ENCODE measurements around the gene PREP. TPM values are rescaled to one million over a fixed set of nuclear protein-coding genes. Genes with fewer than 3 reads are reported as not detected.

Gene PREP
- total RNA-seq, 1 experiment from 2014 or later: 69.9 TPM

- intact Hi-C loops (cut with micrococcal nuclease; ENCODE audit: unreplicated experiment): no loop called here
- ChIA-PET POLR2A (no interaction called here), CTCF (no interaction called here)
- Histone ChIP-seq H3K9me3 (no peaks in the 10 kb centered on the region), H3K4me1 (no peaks in the 10 kb centered on the region), H3K36me3 (ENCODE audit: control insufficient read depth, insufficient read depth, low read length) (no peaks in the 10 kb centered on the region), H3K27me3 (replicated peaks; ENCODE audit: control insufficient read depth, insufficient read depth, low read length) (no peaks in the 10 kb centered on the region), H3K4me3 (ENCODE audit: low read depth, low read length) (no peak overlapping the region)
- Mint-ChIP-seq H3K27ac (ENCODE audit: unreplicated experiment) (no peak overlapping the region), H3K27me3 (ENCODE audit: insufficient read depth, unreplicated experiment) (no peaks in the 10 kb centered on the region), H3K36me3 (ENCODE audit: insufficient read depth, unreplicated experiment) (peaks cover 41% of the 10 kb centered on the region), H3K9me3 (ENCODE audit: unreplicated experiment) (no peaks in the 10 kb centered on the region), H3K4me3 (ENCODE audit: unreplicated experiment) (no peak overlapping the region), H3K4me1 (ENCODE audit: low read depth, unreplicated experiment) (no peaks in the 10 kb centered on the region)
- no TSS peak for BruUV-seq (replicated peaks)
- no peak for TF ChIP-seq CTCF (IDR thresholded peaks at IDR 0.05; ENCODE audit: insufficient read depth in 1 of 2, low read depth in 1 of 2, low read length in 1 of 2, severe bottlenecking in 1 of 2, unreplicated experiment in 1 of 2)
- no peak for DNase-seq
Observed at GRCh38 chr6:105321728-105322127, 81.2 kb downstream of the PREP start.

GRCh38 chr6:105321207-105321606, 81.7 kb downstream of the PREP start:
- Mint-ChIP-seq H3K27ac (ENCODE audit: unreplicated experiment) (no peak overlapping the region), H3K9me3 (ENCODE audit: unreplicated experiment) (no peaks in the 10 kb centered on the region), H3K36me3 (ENCODE audit: insufficient read depth, unreplicated experiment) (peaks cover 39% of the 10 kb centered on the region), H3K4me3 (ENCODE audit: unreplicated experiment) (no peak overlapping the region), H3K27me3 (ENCODE audit: insufficient read depth, unreplicated experiment) (no peaks in the 10 kb centered on the region), H3K4me1 (ENCODE audit: low read depth, unreplicated experiment) (no peaks in the 10 kb centered on the region)
- no peaks in the 10 kb centered on the region for H3K4me1 ChIP-seq
- H3K36me3 ChIP-seq (ENCODE audit: control insufficient read depth, insufficient read depth, low read length): no peaks in the 10 kb centered on the region
- intact Hi-C loops (cut with micrococcal nuclease; ENCODE audit: unreplicated experiment): no loop called here
- no peak overlapping the region for H3K4me3 ChIP-seq (ENCODE audit: low read depth, low read length)
- no peaks in the 10 kb centered on the region for H3K27me3 ChIP-seq (replicated peaks; ENCODE audit: control insufficient read depth, insufficient read depth, low read length)
- H3K9me3 ChIP-seq: no peaks in the 10 kb centered on the region
- BruUV-seq (replicated peaks): no TSS peak
- no peak for DNase-seq
- ChIA-PET POLR2A (no interaction called here), CTCF (no interaction called here)
- TF ChIP-seq CTCF (IDR thresholded peaks at IDR 0.05; ENCODE audit: insufficient read depth in 1 of 2, low read depth in 1 of 2, low read length in 1 of 2, severe bottlenecking in 1 of 2, unreplicated experiment in 1 of 2): no peak

GRCh38 chr6:105320765-105321164, 82.1 kb downstream of the PREP start:
- no TSS peak for BruUV-seq (replicated peaks)
- TF ChIP-seq CTCF (IDR thresholded peaks at IDR 0.05; ENCODE audit: insufficient read depth in 1 of 2, low read depth in 1 of 2, low read length in 1 of 2, severe bottlenecking in 1 of 2, unreplicated experiment in 1 of 2): no peak
- ChIA-PET CTCF (no interaction called here), POLR2A (no interaction called here)
- Histone ChIP-seq H3K4me1 (no peaks in the 10 kb centered on the region), H3K9me3 (no peaks in the 10 kb centered on the region), H3K27me3 (replicated peaks; ENCODE audit: control insufficient read depth, insufficient read depth, low read length) (no peaks in the 10 kb centered on the region), H3K4me3 (ENCODE audit: low read depth, low read length) (no peak overlapping the region), H3K36me3 (ENCODE audit: control insufficient read depth, insufficient read depth, low read length) (no peaks in the 10 kb centered on the region)
- no peak overlapping the region for H3K4me3 Mint-ChIP-seq (ENCODE audit: unreplicated experiment)
- no peaks in the 10 kb centered on the region for H3K27me3 Mint-ChIP-seq (ENCODE audit: insufficient read depth, unreplicated experiment)
- no peaks in the 10 kb centered on the region for H3K4me1 Mint-ChIP-seq (ENCODE audit: low read depth, unreplicated experiment)
- no peak for DNase-seq
- intact Hi-C loops (cut with micrococcal nuclease; ENCODE audit: unreplicated experiment): no loop called here
- peaks cover 42% of the 10 kb centered on the region for H3K36me3 Mint-ChIP-seq (ENCODE audit: insufficient read depth, unreplicated experiment)
- H3K27ac Mint-ChIP-seq (ENCODE audit: unreplicated experiment): no peak overlapping the region
- H3K9me3 Mint-ChIP-seq (ENCODE audit: unreplicated experiment): no peaks in the 10 kb centered on the region
